NCI-H1105 treated with DMSO at 0.1 percent for 48 hours (cell line): Measurements from ENCODE around the gene TMEM119.
"Not testable (repeated sequence)": the region's sequence is repeated elsewhere in the genome, so short reads cannot be mapped to it uniquely, and the experiment has no call there.

Experiments
- DNase-seq: peaks from one replicate; lab custom pipeline; 2025; lab: John Stamatoyannopoulos, UW

The TMEM119 gene

GRCh38 chr12:108582978-108583770 is 14.7 kb downstream of the TMEM119 start:
- no peak for DNase-seq

GRCh38 chr12:108582509-108582908 is 15.4 kb downstream of the TMEM119 start:
- no peak for DNase-seq

GRCh38 chr12:108581311-108582227 is 16.3 kb downstream of the TMEM119 start:
- DNase-seq = no peak

GRCh38 chr12:108580531-108580930 is 17.4 kb downstream of the TMEM119 start:
- DNase-seq = no peak

- no peak for DNase-seq
These were observed 19.1 kb downstream of the TMEM119 start for GRCh38 chr12:108578813-108579212.

- DNase-seq = no peak
These were observed 19.6 kb downstream of the TMEM119 start for GRCh38 chr12:108578264-108578663.

- no peak for DNase-seq
These were observed 20.4 kb downstream of the TMEM119 start for GRCh38 chr12:108577458-108577857.

- DNase-seq = no peak
These were observed 21.1 kb downstream of the TMEM119 start for GRCh38 chr12:108576660-108577234.

GRCh38 chr12:108575199-108575912 is 22.5 kb downstream of the TMEM119 start:
- DNase-seq = no peak

- DNase-seq = not testable (repeated sequence)
These were observed 23.6 kb downstream of the TMEM119 start for GRCh38 chr12:108574276-108574675.

GRCh38 chr12:108573317-108573716 is 24.6 kb downstream of the TMEM119 start:
- no peak for DNase-seq

GRCh38 chr12:108572166-108572790 is 25.6 kb downstream of the TMEM119 start:
- no peak for DNase-seq

GRCh38 chr12:108571609-108572165 is 26.2 kb downstream of the TMEM119 start:
- no peak for DNase-seq

- peak; percentile 14 for DNase-seq
These were observed 26.9 kb downstream of the TMEM119 start for GRCh38 chr12:108570743-108571608.

- DNase-seq = no peak
These were observed 29.3 kb downstream of the TMEM119 start for GRCh38 chr12:108568338-108569154.

- no peak for DNase-seq
These were observed 30.2 kb downstream of the TMEM119 start for GRCh38 chr12:108567406-108568337.

GRCh38 chr12:108566452-108566851 is 31.4 kb downstream of the TMEM119 start:
- no peak for DNase-seq

GRCh38 chr12:108565976-108566375 is 31.9 kb downstream of the TMEM119 start:
- peak; percentile 80 for DNase-seq
